Measurements from ENCODE around the gene PEX5L. TPM values are rescaled to one million over a fixed set of nuclear protein-coding genes. Genes with fewer than 3 reads are reported as not detected.

The PEX5L gene
- total RNA-seq, 4 donors from 2014 or later = not detected

- H3K9me3 ChIP-seq = no peaks in the 10 kb centered on the region
- intact Hi-C loops (cut with DNase I) = no loop called here
- 100% methylated on average over 1 of the region's 28 CpGs; no CpG with 5 or more reads in 1 of the 2 donors for WGBS, 2 donors
Measured at GRCh38 chr3:179775416-179776122, 261.2 kb downstream of the PEX5L start.

GRCh38 chr3:179772297-179772696 is 264.4 kb downstream of the PEX5L start:
- WGBS, 2 donors = 60 to 65% methylated on average over 4 to 5 of the region's 5 CpGs
- no peak for DNase-seq
- Histone ChIP-seq H3K9me3 (no peaks in the 10 kb centered on the region), H3K36me3 (peaks cover 0 to 35% (median 0%) of the 10 kb centered on the region in 3 donors), H3K27me3 (no peaks in the 10 kb centered on the region), H3K27ac (no peak overlapping the region), H3K4me3 (no peak overlapping the region), H3K4me1 (no peaks in the 10 kb centered on the region)
- intact Hi-C loops (cut with DNase I) = no loop called here
- TF ChIP-seq, protein P1, sequence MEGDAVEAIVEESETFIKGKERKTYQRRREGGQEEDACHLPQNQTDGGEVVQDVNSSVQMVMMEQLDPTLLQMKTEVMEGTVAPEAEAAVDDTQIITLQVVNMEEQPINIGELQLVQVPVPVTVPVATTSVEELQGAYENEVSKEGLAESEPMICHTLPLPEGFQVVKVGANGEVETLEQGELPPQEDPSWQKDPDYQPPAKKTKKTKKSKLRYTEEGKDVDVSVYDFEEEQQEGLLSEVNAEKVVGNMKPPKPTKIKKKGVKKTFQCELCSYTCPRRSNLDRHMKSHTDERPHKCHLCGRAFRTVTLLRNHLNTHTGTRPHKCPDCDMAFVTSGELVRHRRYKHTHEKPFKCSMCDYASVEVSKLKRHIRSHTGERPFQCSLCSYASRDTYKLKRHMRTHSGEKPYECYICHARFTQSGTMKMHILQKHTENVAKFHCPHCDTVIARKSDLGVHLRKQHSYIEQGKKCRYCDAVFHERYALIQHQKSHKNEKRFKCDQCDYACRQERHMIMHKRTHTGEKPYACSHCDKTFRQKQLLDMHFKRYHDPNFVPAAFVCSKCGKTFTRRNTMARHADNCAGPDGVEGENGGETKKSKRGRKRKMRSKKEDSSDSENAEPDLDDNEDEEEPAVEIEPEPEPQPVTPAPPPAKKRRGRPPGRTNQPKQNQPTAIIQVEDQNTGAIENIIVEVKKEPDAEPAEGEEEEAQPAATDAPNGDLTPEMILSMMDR (IDR thresholded peaks at IDR 0.05) = no peak
- TF ChIP-seq POLR2A (IDR thresholded peaks at IDR 0.05) = no peak

More at GRCh38 chr3:179775416-179776122, 261.2 kb downstream of the PEX5L start:
- TF ChIP-seq, protein P1 (IDR thresholded peaks at IDR 0.05) = no peak
- TF ChIP-seq POLR2A (IDR thresholded peaks at IDR 0.05) = no peak
- DNase-seq = no peak
- Histone ChIP-seq H3K4me1 (no peaks in the 10 kb centered on the region), H3K27me3 (no peaks in the 10 kb centered on the region), H3K27ac (no peak overlapping the region), H3K36me3 (peaks cover 0 to 49% (median 0%) of the 10 kb centered on the region in 3 donors), H3K4me3 (no peak overlapping the region)

GRCh38 chr3:179771797-179772196 is 264.9 kb downstream of the PEX5L start:
- Histone ChIP-seq H3K9me3 (no peaks in the 10 kb centered on the region), H3K4me1 (no peaks in the 10 kb centered on the region), H3K27me3 (no peaks in the 10 kb centered on the region), H3K27ac (no peak overlapping the region), H3K4me3 (no peak overlapping the region), H3K36me3 (peaks cover 0 to 40% (median 0%) of the 10 kb centered on the region in 3 donors)
- WGBS, 2 donors = 77 to 82% methylated on average over 4 of the region's 4 CpGs
- intact Hi-C loops (cut with DNase I) = no loop called here
- DNase-seq = no peak
- no peak for TF ChIP-seq POLR2A (IDR thresholded peaks at IDR 0.05)
- TF ChIP-seq, protein P1 (IDR thresholded peaks at IDR 0.05) = no peak

- peaks cover 0 to 46% (median 2%) of the 10 kb centered on the region in 3 donors for H3K36me3 ChIP-seq
- intact Hi-C loops (cut with DNase I) = no loop called here
Measured at GRCh38 chr3:179769411-179770247, 267.1 kb downstream of the PEX5L start.

More at GRCh38 chr3:179769411-179770247, 267.1 kb downstream of the PEX5L start:
- TF ChIP-seq POLR2A (IDR thresholded peaks at IDR 0.05) = no peak
- TF ChIP-seq, protein P1 (IDR thresholded peaks at IDR 0.05) = no peak
- H3K27ac ChIP-seq = no peak overlapping the region
- H3K9me3 ChIP-seq = no peaks in the 10 kb centered on the region
- no peak for DNase-seq
- no peak overlapping the region for H3K4me3 ChIP-seq
- no peaks in the 10 kb centered on the region for H3K27me3 ChIP-seq
- WGBS, 2 donors = 67 to 69% methylated on average over 9 of the region's 9 CpGs
- no peaks in the 10 kb centered on the region for H3K4me1 ChIP-seq

Measured in esophagus squamous epithelium (tissue), 5 donors.